GM12878 (cell line): ENCODE results near the gene ERICH4. TPM values are rescaled to one million over a fixed set of nuclear protein-coding genes. Genes with fewer than 3 reads are reported as not detected.

Experiments used
- ATAC-seq: fragments of 200-7000 bp; cut with Tn5 transposase; 3 replicates; pipeline ENCODE4 v1.9.1; 2020; ENCODE audit warnings: mild to moderate bottlenecking, moderate library complexity
- BruUV-seq: library from RNA; stranded (reverse); fragments of 400-500 nt; replicated peaks from 2 replicates; lab custom pipeline; 2021; lab: Mats Ljungman, UMichigan
- CTCF ChIA-PET: fragments of 300-600 bp; sonication (Branson Sonifier 250); formaldehyde crosslinking; extraction: SDS; loops from one replicate; lab custom pipeline; 2021; ENCODE audit warnings: inconsistent platforms; lab: Yijun Ruan, JAX
- POLR2A ChIA-PET: fragments of 350-600 bp; formaldehyde crosslinking; extraction: SDS; loops from one replicate; lab custom pipeline; 2021; ENCODE audit warnings: inconsistent platforms; lab: Charles Lee
- RAD21 ChIA-PET: fragments of 300-600 bp; sonication (Branson Sonifier 250); formaldehyde crosslinking; loops from one replicate; lab custom pipeline; 2023; ENCODE audit warnings: antibody characterized with exemption; ENCODE audit not compliant: unreplicated experiment; lab: Charles Lee
- SMC1A ChIA-PET: fragments of 300-600 bp; sonication (Branson Sonifier 250); formaldehyde crosslinking; loops from one replicate; lab custom pipeline; 2023; ENCODE audit not compliant: unreplicated experiment, uncharacterized antibody; lab: Charles Lee
- DNase-seq: peaks from one replicate; pipeline ENCODE4 v3.0.0-alpha.2; 2011; ENCODE audit warnings: low read depth, low spot score
- FAIRE-seq: peaks from 3 replicates; lab custom pipeline; 2011; peaks lifted over from hg19 to GRCh38; lab: Jason Lieb, UNC
- H2AFZ ChIP-seq: 2 replicates; pipeline ENCODE4 v1.6.0; 2011; ENCODE audit warnings: low read depth, low read length, control low read depth; ENCODE audit not compliant: control insufficient read depth
- H3K27ac ChIP-seq: 2 replicates; pipeline ENCODE4 v1.5.1; 2011; ENCODE audit warnings: control low read depth; ENCODE audit not compliant: control insufficient read depth, insufficient read depth
- H3K27me3 ChIP-seq, 2 experiments: replicated peaks in 1 of 2; 2 replicates each; pipeline versions ENCODE4 v1.6.0 to v1.6.1; 2011; ENCODE audit warnings: low read length in 1 of 2; ENCODE audit not compliant: control insufficient read depth in 2 of 2, insufficient read depth in 2 of 2
- H3K36me3 ChIP-seq, 2 experiments: 2 replicates each; pipeline ENCODE4 v1.5.1; 2011; ENCODE audit warnings: low read length in 1 of 2; ENCODE audit not compliant: control insufficient read depth in 2 of 2, insufficient read depth in 2 of 2
- H3K4me1 ChIP-seq: 2 replicates; pipeline ENCODE4 v1.6.1; 2011; ENCODE audit warnings: mild to moderate bottlenecking, low read length, moderate library complexity, mixed read lengths; ENCODE audit not compliant: control insufficient read depth, insufficient read depth
- H3K4me2 ChIP-seq: 2 replicates; pipeline ENCODE4 v1.6.0; 2011; ENCODE audit warnings: control low read depth; ENCODE audit not compliant: control insufficient read depth, insufficient read depth
- H3K4me3 ChIP-seq: fragments of 200-600 bp; sonication (generic); 2 replicates; pipeline ENCODE4 v1.5.1; 2016
- H3K79me2 ChIP-seq: 2 replicates; pipeline ENCODE4 v1.6.0; 2011; ENCODE audit warnings: low read length; ENCODE audit not compliant: control insufficient read depth, insufficient read depth
- H3K9ac ChIP-seq: 2 replicates; pipeline ENCODE4 v1.8.0; 2011; ENCODE audit warnings: low read length, control low read depth, mixed read lengths; ENCODE audit not compliant: control insufficient read depth, insufficient read depth
- H3K9me3 ChIP-seq: replicated peaks from 3 replicates; pipeline ENCODE4 v1.5.1; 2011; ENCODE audit warnings: mild to moderate bottlenecking, low read length; ENCODE audit not compliant: control insufficient read depth, insufficient read depth
- H4K20me1 ChIP-seq: 2 replicates; pipeline ENCODE4 v1.6.0; 2011; ENCODE audit not compliant: control insufficient read depth, insufficient read depth
- HDAC2 ChIP-seq: fragments of 200-600 bp; sonication (generic); IDR thresholded peaks from 2 replicates; pipeline ENCODE4 v1.6.1; 2017
- IRF5 ChIP-seq: fragments of 450-650 bp; IDR thresholded peaks from 2 replicates; pipeline ENCODE4 v1.6.1; 2017; ENCODE audit warnings: borderline replicate concordance
- MTA2 ChIP-seq: fragments of 450-650 bp; IDR thresholded peaks from 2 replicates; pipeline ENCODE4 v1.6.1; 2016; ENCODE audit warnings: low read depth, mild to moderate bottlenecking, moderate library complexity
- NR2F1 ChIP-seq: fragments of 450-650 bp; conservative IDR thresholded peaks from 2 replicates; pipeline ENCODE4 v1.6.1; 2017; ENCODE audit warnings: mild to moderate bottlenecking
- RB1 ChIP-seq: fragments of 450-650 bp; formaldehyde crosslinking; IDR thresholded peaks from 2 replicates; pipeline ENCODE4 v1.6.1; 2017; ENCODE audit warnings: mild to moderate bottlenecking, borderline replicate concordance
- RELB ChIP-seq: fragments of 450-650 bp; IDR thresholded peaks from 2 replicates; pipeline ENCODE4 v1.6.1; 2017; ENCODE audit warnings: low read depth, mild to moderate bottlenecking, moderate library complexity
- SPI1 ChIP-seq: IDR thresholded peaks from 2 replicates; pipeline ENCODE4 v1.6.1; 2011; ENCODE audit warnings: low read depth, mild to moderate bottlenecking, low read length, moderate library complexity, borderline replicate concordance; ENCODE audit not compliant: insufficient read depth
- TARDBP ChIP-seq: IDR thresholded peaks from 2 replicates; pipeline ENCODE4 v1.6.1; 2016; ENCODE audit warnings: borderline replicate concordance
- ZBTB40 ChIP-seq: fragments of 450-650 bp; IDR thresholded peaks from 2 replicates; pipeline ENCODE4 v1.6.1; 2016; ENCODE audit warnings: mild to moderate bottlenecking, moderate library complexity, borderline replicate concordance
- in situ Hi-C: fragments of 300-500 bp; cut with MboI; formaldehyde crosslinking; loops from 9 replicates; pipeline ENCODE4 v1.14.3; 2018; ENCODE audit warnings: mixed read lengths
- intact Hi-C: fragments of 100-400 bp; cut with micrococcal nuclease; formaldehyde crosslinking; loops from one replicate; pipeline ENCODE4 v1.14.2; 2022; ENCODE audit not compliant: unreplicated experiment
- polyA plus RNA-seq, 11 experiments: library from polyadenylated mRNA; depleted of rRNA in 4 of 11; unstranded in 6 of 11; stranded (reverse) in 5 of 11; fragments of >200 nt; fragmentation: Nextera tagmentation in 4 of 11; fragmentation: Illumina TruSeq in 1 of 11; extraction: Ambion mirVana in 4 of 11; extraction: Trizol in 1 of 11; gene quantifications; 1 replicate in 1 of 11; 2 replicates in 10 of 11; pipeline versions ENCODE4 v1.2.1 to v1.2.3, GENCODE V29; 2011 to 2016; ENCODE audit warnings: inconsistent platforms in 2 of 11, missing spikeins in 2 of 11, low read depth in 1 of 11
- total RNA-seq, 4 experiments: library from RNA; depleted of rRNA in 3 of 4; stranded (reverse); fragments of >200 nt in 3 of 4; fragmentation: Illumina TruSeq in 1 of 4; extraction: Trizol in 1 of 4; gene quantifications; 2 replicates each; pipeline versions ENCODE4 v1.2.1 to v1.2.3, GENCODE V29; 2013 to 2021

ERICH4 gene
- total and polyA plus RNA-seq, 10 of the 15 experiments (the other 5 are each of a cell fraction or from before 2014, with no cell fraction given), result not detected

- peak; percentile 86 for TF ChIP-seq SPI1
- peak; percentile 76 for TF ChIP-seq NR2F1
- peak; percentile 51; the same call in 1 of the 2 replicates for TF ChIP-seq MTA2
- peak; percentile 72 for TF ChIP-seq RELB
- TF ChIP-seq, all 136 proteins: peak for 15; not testable (repeated sequence) for 121
Measured at GRCh38 chr19:41463257-41464256, 20.6 kb downstream of the ERICH4 start (continued).

- ChIA-PET SMC1A (no interaction called here), POLR2A (no interaction called here), RAD21 (no interaction called here), CTCF (interaction anchor here (1.1 kb wide), 1 partner anchor 30 kb away, joined by 3 read pairs; no protein-coding TSS in a partner anchor)
- no peaks in the 10 kb centered on the region for H4K20me1 ChIP-seq
- H3K4me2 ChIP-seq, result no peak overlapping the region
- H3K79me2 ChIP-seq, result no peaks in the 10 kb centered on the region
- TF ChIP-seq RB1 (no peak), ZBTB40 (no peak), IRF5 (no peak), HDAC2 (no peak), TARDBP (no peak)
- no peak overlapping the region for H3K27ac ChIP-seq
- intact Hi-C loops (no loop called here), in situ Hi-C loops (no loop called here)
- no peaks in the 10 kb centered on the region for H3K27me3 ChIP-seq
- no peak overlapping the region for H3K9ac ChIP-seq
- H3K9me3 ChIP-seq, result peaks cover 2% of the 10 kb centered on the region; the same call in 1 of the 3 replicates
- FAIRE-seq (peak; percentile 87), ATAC-seq (peak; percentile 36; the same call in 2 of the 3 replicates), DNase-seq (no peak)
- H3K4me1 ChIP-seq, result peaks cover 3% of the 10 kb centered on the region; the same call in 1 of the 2 replicates
- H3K4me3 ChIP-seq, result no peak overlapping the region
- H2AFZ ChIP-seq, result no peak overlapping the region
- BruUV-seq, result no TSS peak
- no peaks in the 10 kb centered on the region for H3K36me3 ChIP-seq
Measured at GRCh38 chr19:41476583-41476982, 33.6 kb downstream of the ERICH4 start.
